NCI-H2196 treated with DMSO at 0.1 percent for 48 hours (cell line): ENCODE measurements around the gene KRTAP19-8.

Experiments
- DNase-seq: peaks from one replicate; lab custom pipeline; 2025; ENCODE audit not compliant: unreplicated experiment; lab: John Stamatoyannopoulos, UW

KRTAP19-8 gene

GRCh38 chr21:31012133-31013089 lies 25.9 kb downstream of the KRTAP19-8 start:
- DNase-seq, result no peak

GRCh38 chr21:31011412-31011811 lies 26.9 kb downstream of the KRTAP19-8 start:
- no peak for DNase-seq

- DNase-seq, result no peak
These were observed 29.9 kb downstream of the KRTAP19-8 start for GRCh38 chr21:31008355-31008754.

GRCh38 chr21:31005019-31005418 lies 33.3 kb downstream of the KRTAP19-8 start:
- DNase-seq, result no peak

GRCh38 chr21:31003471-31003870 lies 34.8 kb downstream of the KRTAP19-8 start:
- DNase-seq, result no peak

- no peak for DNase-seq
These were observed 40.7 kb downstream of the KRTAP19-8 start for GRCh38 chr21:30997541-30997940.

- DNase-seq, result no peak
These were observed 41.5 kb downstream of the KRTAP19-8 start for GRCh38 chr21:30996728-30997127.

GRCh38 chr21:30994932-30995331 lies 43.3 kb downstream of the KRTAP19-8 start:
- DNase-seq, result no peak

GRCh38 chr21:30990514-30991262 lies 47.6 kb downstream of the KRTAP19-8 start:
- DNase-seq, result no peak

GRCh38 chr21:30988706-30989105 lies 49.6 kb downstream of the KRTAP19-8 start:
- no peak for DNase-seq
